GM04503 (cell line): ENCODE data around the gene CCDC9.
"Not testable (repeated sequence)": the region's sequence is repeated elsewhere in the genome, so short reads cannot be mapped to it uniquely, and the experiment has no call there.

Experiments used
- DNase-seq: peaks from one replicate; pipeline ENCODE4 v3.0.0-alpha.2; 2012; ENCODE audit warnings: low read depth

CCDC9 gene

DNA sequence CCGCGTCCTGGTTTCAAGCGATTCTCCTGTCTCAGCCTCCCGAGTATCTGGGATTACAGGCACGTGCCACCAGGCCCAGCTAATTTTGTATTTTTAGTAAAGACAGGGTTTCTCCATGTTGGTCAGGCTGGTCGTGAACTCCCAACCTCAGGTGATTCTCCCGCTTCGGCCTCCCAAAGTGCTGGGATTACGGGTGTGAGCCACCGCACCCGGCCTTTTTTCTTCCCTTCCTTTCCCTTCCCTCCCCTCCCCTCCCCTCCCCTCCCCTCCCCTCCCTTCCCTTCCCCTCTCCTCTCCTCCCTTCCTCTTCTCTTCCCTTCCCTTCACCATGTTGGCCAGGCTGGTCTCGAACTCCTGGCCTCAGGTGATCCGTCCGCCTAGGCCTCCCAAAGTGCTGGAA, 44.5 kb downstream of the CCDC9 start:
- not testable (repeated sequence) for DNase-seq

GRCh38 chr19:47302249-47302648, 45.9 kb downstream of the CCDC9 start:
- DNase-seq: no peak

DNA sequence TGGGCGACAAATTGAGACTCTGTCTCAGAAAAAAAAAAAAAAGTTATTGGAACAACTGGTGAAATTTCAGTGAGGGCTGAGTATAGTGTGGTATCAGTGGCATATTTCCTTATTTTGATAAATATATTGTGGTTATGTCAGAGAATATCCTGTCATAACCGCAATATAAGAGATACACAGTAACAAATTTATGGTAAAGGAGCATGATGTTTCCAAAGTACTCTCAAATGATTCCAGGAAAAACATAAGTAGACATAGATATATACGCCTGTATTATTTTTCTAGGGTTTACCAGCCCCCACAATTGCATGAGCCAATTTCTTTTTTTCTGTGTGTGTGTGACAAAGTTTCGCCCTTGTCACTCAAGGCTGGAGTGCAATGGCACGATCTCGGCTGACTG, 47.6 kb downstream of the CCDC9 start:
- DNase-seq: no peak

DNA sequence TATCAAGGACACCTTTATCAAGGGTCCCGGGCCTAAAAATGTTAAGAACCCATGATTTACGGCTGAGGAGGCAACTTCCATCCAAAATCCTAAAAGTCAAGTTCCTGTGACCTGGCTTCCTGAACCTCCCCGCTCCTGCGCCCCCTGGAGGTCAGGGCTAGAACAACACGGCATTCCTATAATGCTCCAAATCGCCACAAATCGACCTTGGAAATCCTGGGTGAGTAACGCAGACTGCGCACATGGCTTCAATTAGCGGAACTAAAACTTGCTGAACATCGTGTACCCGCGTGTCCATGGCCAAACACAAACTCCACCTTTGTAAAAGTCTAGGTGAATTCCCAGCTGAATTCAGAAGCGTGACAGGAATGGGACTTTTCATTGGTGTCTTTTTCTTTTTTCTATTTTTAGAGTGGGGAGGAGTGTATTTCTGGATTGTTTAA, 49.0 kb downstream of the CCDC9 start:
- DNase-seq: peak; percentile 67

- no peak for DNase-seq
Measured at GRCh38 chr19:47306303-47306702, 50.0 kb downstream of the CCDC9 start.

GRCh38 chr19:47309038-47309437, 52.7 kb downstream of the CCDC9 start:
- DNase-seq: no peak

- no peak for DNase-seq
Measured at GRCh38 chr19:47309608-47310007, 53.3 kb downstream of the CCDC9 start, which contains the start of gene C5AR1. Gene C5AR1, plus strand, starts transcription at chr19:47309861. Its CDS starts 35 bp downstream, at chr19:47309896.

DNA sequence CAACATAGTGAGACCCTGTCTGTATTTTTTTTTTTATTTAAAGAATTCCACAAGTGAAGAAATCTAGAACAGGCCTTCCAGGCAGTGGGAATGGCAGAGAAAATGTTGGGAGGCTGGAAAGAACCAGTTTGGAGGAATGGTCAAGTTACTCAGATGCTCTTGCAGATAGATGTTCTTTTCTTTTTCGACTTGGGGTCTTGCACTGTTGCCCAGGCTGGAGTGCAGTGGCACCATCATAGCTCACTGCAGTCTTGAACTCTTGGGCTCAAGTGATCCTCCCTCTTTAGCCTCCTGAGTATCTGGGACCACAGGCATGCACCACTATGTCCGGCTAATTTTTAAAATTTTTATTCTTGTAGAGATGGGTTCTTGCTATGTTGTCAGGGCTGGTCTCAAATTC, 54.0 kb downstream of the CCDC9 start:
- DNase-seq: no peak

GRCh38 chr19:47310819-47311218, 54.5 kb downstream of the CCDC9 start:
- no peak for DNase-seq

DNA sequence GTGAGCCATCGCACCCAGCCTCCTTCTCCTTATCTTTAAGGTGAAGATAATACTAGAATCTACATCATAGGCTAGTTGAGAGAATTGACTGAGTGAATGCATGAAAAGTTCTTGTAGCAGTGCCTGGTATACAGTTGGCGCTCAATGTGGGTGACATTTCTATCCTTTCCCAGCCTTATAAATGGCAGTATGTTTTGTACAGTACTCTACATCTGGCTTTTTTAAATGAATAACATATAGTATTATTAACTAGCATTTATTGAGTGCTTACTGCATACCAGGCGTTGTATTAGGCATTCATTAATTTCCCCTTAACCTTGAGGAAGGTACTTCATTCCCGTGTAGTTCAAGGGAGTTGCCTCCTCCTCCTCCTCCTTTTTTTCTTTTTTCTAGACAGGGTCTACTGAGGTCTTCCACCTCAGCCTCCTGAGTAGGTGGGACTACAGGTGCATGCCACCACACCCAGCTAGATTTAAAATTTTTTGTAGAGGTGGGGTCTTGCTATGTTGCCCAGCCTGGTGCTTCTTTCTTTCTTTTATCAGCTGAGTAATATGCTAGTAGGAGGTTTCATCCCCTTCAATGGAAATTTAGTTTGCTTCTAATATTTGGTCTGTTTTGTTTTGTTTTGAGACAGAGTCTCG, 56.2 kb downstream of the CCDC9 start:
- no peak for DNase-seq

DNA sequence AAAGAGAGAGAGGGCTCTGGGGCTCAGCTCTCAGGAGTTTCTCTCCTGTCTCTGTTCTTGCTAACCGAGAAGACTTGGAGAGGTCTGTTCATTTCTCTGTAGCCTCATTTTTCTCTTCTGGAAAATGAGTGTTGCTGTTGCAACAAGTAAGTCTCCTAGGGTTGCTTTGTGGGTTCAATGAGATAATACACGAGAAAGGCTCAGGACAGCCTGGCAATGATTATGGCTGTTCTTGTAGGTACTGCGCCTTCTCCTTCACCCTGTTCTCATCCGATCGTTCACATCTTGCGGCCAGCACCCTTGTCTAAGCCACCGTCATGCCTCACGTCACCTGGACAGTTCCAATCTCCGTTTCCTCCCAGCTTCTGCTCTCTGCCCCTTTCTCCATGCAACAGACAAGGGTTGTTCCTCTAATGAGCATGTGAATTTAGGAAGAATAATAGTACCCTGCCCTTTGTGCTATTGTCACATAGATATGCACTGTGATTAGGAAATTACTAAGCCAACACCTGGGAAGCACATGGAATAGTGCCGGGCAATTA, 57.5 kb downstream of the CCDC9 start:
- DNase-seq: no peak

DNA sequence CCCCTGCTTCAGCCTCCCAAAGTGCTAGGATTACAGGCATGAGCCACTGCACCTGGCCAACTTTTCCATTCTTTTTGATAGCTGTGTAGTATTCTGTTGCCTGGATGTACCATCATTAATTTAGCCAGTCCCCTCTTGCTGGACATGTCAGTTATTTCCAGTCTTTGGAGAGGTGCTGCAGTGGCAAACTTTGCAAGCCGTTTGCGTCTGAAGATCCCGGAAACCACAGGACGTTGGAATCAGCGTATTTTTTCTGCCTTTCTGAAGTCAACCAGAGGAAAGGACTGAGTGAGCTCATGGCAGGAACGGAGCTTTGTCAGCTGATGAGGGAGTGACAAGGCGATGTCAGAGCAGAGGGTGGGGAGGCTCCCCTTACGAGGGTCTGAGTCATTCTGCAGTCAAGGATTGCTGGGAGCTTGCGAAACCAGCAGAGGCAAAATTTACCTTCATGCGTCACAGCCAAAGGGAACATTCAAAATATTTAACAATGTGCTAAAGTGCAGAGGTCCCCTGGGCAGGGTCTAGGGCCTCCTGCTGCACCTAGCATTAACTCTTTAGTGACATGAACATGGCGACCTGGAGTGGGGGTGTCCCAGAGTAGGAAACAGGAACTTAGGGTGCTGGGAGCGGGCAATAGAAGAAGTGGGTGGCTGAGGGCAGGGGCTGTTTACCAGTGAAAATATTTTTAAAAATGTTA, 58.9 kb downstream of the CCDC9 start:
- DNase-seq: peak; percentile 77

GRCh38 chr19:47316513-47316912, 60.2 kb downstream of the CCDC9 start:
- no peak for DNase-seq

- DNase-seq: no peak
Measured at GRCh38 chr19:47319923-47320871, 63.9 kb downstream of the CCDC9 start.
